ENCODE measurements around the gene ASB7. TPM values are rescaled to one million over a fixed set of nuclear protein-coding genes. Genes with fewer than 3 reads are reported as not detected.
"Not testable (repeated sequence)": the region's sequence is repeated elsewhere in the genome, so short reads cannot be mapped to it uniquely, and the experiment has no call there.

The ASB7 gene
- polyA plus RNA-seq, 6 donors from 2014 or later: 11.0 to 17.2 (median 14.1) TPM

- Mint-ChIP-seq H3K27me3 (no peaks in the 10 kb centered on the region), H3K4me1 (peaks cover 6 to 17% (median 8%) of the 10 kb centered on the region in 3 donors), H3K27ac (peak overlapping the region in 2 of 6 donors; percentile 22 to 39), H3K9me3 (no peaks in the 10 kb centered on the region), H3K4me3 (no peak overlapping the region), H3K36me3 (peaks cover 7 to 12% of the 10 kb centered on the region in 2 donors)
- no peak for DNase-seq
- no peak for ATAC-seq (ENCODE audit: low read depth in 2 of 2)
Measured at GRCh38 chr15:100573526-100573925, 28.9 kb upstream of the ASB7 start.

GRCh38 chr15:100580414-100580813 lies 22.0 kb upstream of the ASB7 start:
- H3K4me1 Mint-ChIP-seq: peaks cover 13 to 20% (median 17%) of the 10 kb centered on the region in 3 donors
- no peak overlapping the region for H3K4me3 Mint-ChIP-seq
- H3K27ac Mint-ChIP-seq: no peak overlapping the region
- DNase-seq (no peak), ATAC-seq (ENCODE audit: low read depth in 2 of 2) (no peak)
- peaks cover 0 to 15% of the 10 kb centered on the region in 2 donors for H3K36me3 Mint-ChIP-seq
- no peaks in the 10 kb centered on the region for H3K27me3 Mint-ChIP-seq
- peaks cover 0 to 16% (median 0%) of the 10 kb centered on the region in 7 donors for H3K9me3 Mint-ChIP-seq

- Mint-ChIP-seq H3K4me3 (no peak overlapping the region), H3K36me3 (peaks cover 0 to 2% of the 10 kb centered on the region in 2 donors), H3K27ac (no peak overlapping the region), H3K27me3 (no peaks in the 10 kb centered on the region), H3K4me1 (peaks cover 4 to 13% (median 4%) of the 10 kb centered on the region in 3 donors), H3K9me3 (peaks cover under 1 to 31% (median 9%) of the 10 kb centered on the region in 7 donors)
- ATAC-seq (ENCODE audit: low read depth in 2 of 2) (no peak), DNase-seq (no peak)
Measured at GRCh38 chr15:100588638-100589242, 13.6 kb upstream of the ASB7 start.

- H3K27me3 Mint-ChIP-seq; DNase-seq; H3K36me3 Mint-ChIP-seq; ATAC-seq (ENCODE audit: low read depth in 2 of 2): not testable (repeated sequence)
- Mint-ChIP-seq H3K9me3 (peaks cover 0 to 31% (median 9%) of the 10 kb centered on the region in 7 donors), H3K27ac (peak overlapping the region in 1 of 6 donors; percentile 64), H3K4me1 (peaks cover 2 to 11% (median 4%) of the 10 kb centered on the region in 3 donors), H3K4me3 (peak overlapping the region in 1 of 8 donors; percentile 56)
Measured at GRCh38 chr15:100591163-100591562, 11.2 kb upstream of the ASB7 start.

GRCh38 chr15:100591835-100592234 lies 10.6 kb upstream of the ASB7 start:
- Mint-ChIP-seq H3K27me3 (no peaks in the 10 kb centered on the region), H3K4me1 (peaks cover 5 to 11% (median 6%) of the 10 kb centered on the region in 3 donors), H3K36me3 (no peaks in the 10 kb centered on the region), H3K4me3 (no peak overlapping the region), H3K27ac (no peak overlapping the region), H3K9me3 (peaks cover 0 to 31% (median 9%) of the 10 kb centered on the region in 7 donors)
- ATAC-seq (ENCODE audit: low read depth in 2 of 2) (no peak), DNase-seq (no peak)

GRCh38 chr15:100592898-100593297 lies 9.5 kb upstream of the ASB7 start:
- peak overlapping the region in 2 of 6 donors; percentile 19 to 63 for H3K27ac Mint-ChIP-seq
- H3K4me3 Mint-ChIP-seq: no peak overlapping the region
- H3K36me3 Mint-ChIP-seq: no peaks in the 10 kb centered on the region
- H3K4me1 Mint-ChIP-seq: peaks cover 12 to 15% (median 12%) of the 10 kb centered on the region in 3 donors
- peaks cover 0 to 29% (median 6%) of the 10 kb centered on the region in 7 donors for H3K9me3 Mint-ChIP-seq
- H3K27me3 Mint-ChIP-seq: no peaks in the 10 kb centered on the region
- DNase-seq (no peak), ATAC-seq (ENCODE audit: low read depth in 2 of 2) (no peak)

- H3K9me3 Mint-ChIP-seq: peaks cover 0 to 23% (median 3%) of the 10 kb centered on the region in 7 donors
- H3K27ac Mint-ChIP-seq: no peak overlapping the region
- ATAC-seq (ENCODE audit: low read depth in 2 of 2): no peak
- H3K4me3 Mint-ChIP-seq: no peak overlapping the region
- H3K4me1 Mint-ChIP-seq: peaks cover 12 to 15% (median 15%) of the 10 kb centered on the region in 3 donors
- no peaks in the 10 kb centered on the region for H3K36me3 Mint-ChIP-seq
- H3K27me3 Mint-ChIP-seq: no peaks in the 10 kb centered on the region
- no peak for DNase-seq
Measured at GRCh38 chr15:100593431-100593830, 9.0 kb upstream of the ASB7 start.

- no peaks in the 10 kb centered on the region for H3K36me3 Mint-ChIP-seq
- H3K4me3 Mint-ChIP-seq: no peak overlapping the region
- ATAC-seq (ENCODE audit: low read depth in 2 of 2): no peak
- H3K27me3 Mint-ChIP-seq: no peaks in the 10 kb centered on the region
- H3K27ac Mint-ChIP-seq: peak overlapping the region in 1 of 6 donors; percentile 49
- no peaks in the 10 kb centered on the region for H3K9me3 Mint-ChIP-seq
- peaks cover 12 to 23% (median 15%) of the 10 kb centered on the region in 3 donors for H3K4me1 Mint-ChIP-seq
- no peak for DNase-seq
Measured at GRCh38 chr15:100595964-100596363, 6.4 kb upstream of the ASB7 start.

GRCh38 chr15:100596792-100597191 lies 5.6 kb upstream of the ASB7 start:
- DNase-seq (no peak), ATAC-seq (ENCODE audit: low read depth in 2 of 2) (no peak)
- Mint-ChIP-seq H3K36me3 (no peaks in the 10 kb centered on the region), H3K4me3 (peak overlapping the region in 2 of 8 donors; percentile 4 to 44), H3K27me3 (no peaks in the 10 kb centered on the region), H3K4me1 (peaks cover 10 to 23% (median 12%) of the 10 kb centered on the region in 3 donors), H3K9me3 (no peaks in the 10 kb centered on the region), H3K27ac (peak overlapping the region in 2 of 6 donors; percentile 50 to 84)

GRCh38 chr15:100597862-100598261 lies 4.5 kb upstream of the ASB7 start:
- peaks cover 7 to 23% (median 9%) of the 10 kb centered on the region in 3 donors for H3K4me1 Mint-ChIP-seq
- DNase-seq (no peak), ATAC-seq (ENCODE audit: low read depth in 2 of 2) (no peak)
- peak overlapping the region in 2 of 6 donors; percentile 7 to 57 for H3K27ac Mint-ChIP-seq
- no peaks in the 10 kb centered on the region for H3K27me3 Mint-ChIP-seq
- H3K4me3 Mint-ChIP-seq: peak overlapping the region in 1 of 8 donors; percentile 16
- H3K36me3 Mint-ChIP-seq: no peaks in the 10 kb centered on the region
- no peaks in the 10 kb centered on the region for H3K9me3 Mint-ChIP-seq

- ATAC-seq (ENCODE audit: low read depth in 2 of 2): no peak
- Mint-ChIP-seq H3K9me3 (no peaks in the 10 kb centered on the region), H3K27me3 (no peaks in the 10 kb centered on the region), H3K36me3 (no peaks in the 10 kb centered on the region), H3K4me3 (no peak overlapping the region), H3K4me1 (peaks cover 15 to 31% (median 17%) of the 10 kb centered on the region in 3 donors), H3K27ac (no peak overlapping the region)
- DNase-seq: no peak
Measured at GRCh38 chr15:100598655-100599054, 3.7 kb upstream of the ASB7 start.

GRCh38 chr15:100601163-100601562 lies 1.2 kb upstream of the ASB7 start:
- Mint-ChIP-seq H3K4me1 (peaks cover 22 to 41% (median 33%) of the 10 kb centered on the region in 3 donors), H3K9me3 (no peaks in the 10 kb centered on the region), H3K27ac (no peak overlapping the region), H3K27me3 (no peaks in the 10 kb centered on the region), H3K4me3 (no peak overlapping the region), H3K36me3 (no peaks in the 10 kb centered on the region)
- DNase-seq: peak; percentile 14
- ATAC-seq (ENCODE audit: low read depth in 2 of 2): no peak

- H3K27me3 Mint-ChIP-seq: no peaks in the 10 kb centered on the region
- H3K36me3 Mint-ChIP-seq: no peaks in the 10 kb centered on the region
- H3K27ac Mint-ChIP-seq: no peak overlapping the region
- no peak overlapping the region for H3K4me3 Mint-ChIP-seq
- DNase-seq (no peak), ATAC-seq (ENCODE audit: low read depth in 2 of 2) (peak; percentile 10 to 11)
- H3K9me3 Mint-ChIP-seq: no peaks in the 10 kb centered on the region
- H3K4me1 Mint-ChIP-seq: peaks cover 22 to 40% (median 34%) of the 10 kb centered on the region in 3 donors
Measured at GRCh38 chr15:100601617-100602063, 749 bp upstream of the ASB7 start.

GRCh38 chr15:100602823-100603393 lies 519 bp downstream of the ASB7 start:
- DNase-seq: no peak
- Mint-ChIP-seq H3K4me3 (no peak overlapping the region), H3K36me3 (peaks cover 0 to 5% of the 10 kb centered on the region in 2 donors), H3K4me1 (peaks cover 21 to 36% (median 35%) of the 10 kb centered on the region in 3 donors), H3K9me3 (no peaks in the 10 kb centered on the region), H3K27me3 (no peaks in the 10 kb centered on the region), H3K27ac (peak overlapping the region in 4 of 6 donors; percentile 69 to 97 (median 97))
- peak; percentile 8 to 22 for ATAC-seq (ENCODE audit: low read depth in 2 of 2)

Data from naive B cell (primary cell).